ENCODE results near the gene GGTLC3. TPM values are rescaled to one million over a fixed set of nuclear protein-coding genes. Genes with fewer than 3 reads are reported as not detected.
"Not testable (repeated sequence)": the region's sequence is repeated elsewhere in the genome, so short reads cannot be mapped to it uniquely, and the experiment has no call there.

GGTLC3 gene
- total RNA-seq, 1 experiment from 2014 or later = not detected

GRCh38 chr22:18513454-18513853 lies 4.5 kb downstream of the GGTLC3 start:
- DNase-seq (ENCODE audit: low spot score) = not testable (repeated sequence)

- not testable (repeated sequence) for DNase-seq (ENCODE audit: low spot score)
Measured at GRCh38 chr22:18512378-18512777, 5.6 kb downstream of the GGTLC3 start.

GRCh38 chr22:18511327-18511726 lies 6.6 kb downstream of the GGTLC3 start:
- not testable (repeated sequence) for DNase-seq (ENCODE audit: low spot score)

- DNase-seq (ENCODE audit: low spot score) = not testable (repeated sequence)
Measured at GRCh38 chr22:18496227-18496626, 21.7 kb downstream of the GGTLC3 start.

Other genes with a start within 250 kb of the GGTLC3 start
- gene TMEM191B, start 9.6 kb upstream of the GGTLC3 start, total RNA-seq (2014; rRNA removed; shearing (Covaris generic)) = 5.0 and 12.5 TPM in 2 replicates
- 0.37 and 0.43 TPM in 2 replicates for gene RIMBP3, start 93.8 kb upstream of the GGTLC3 start, total RNA-seq (2014; rRNA removed; shearing (Covaris generic))

Data from HT-29 (cell line).